ENCODE results near the gene CHMP3. TPM values are rescaled to one million over a fixed set of nuclear protein-coding genes. Genes with fewer than 3 reads are reported as not detected.

CHMP3 gene
- total RNA-seq, 1 donor from 2014 or later: 75.8 TPM

GRCh38 chr2:86470890-86471289, 92.4 kb downstream of the CHMP3 start:
- Mint-ChIP-seq H3K9me3 (no peaks in the 10 kb centered on the region), H3K4me3 (no peak overlapping the region), H3K27me3 (ENCODE audit: low read depth) (no peaks in the 10 kb centered on the region), H3K4me1 (no peaks in the 10 kb centered on the region), H3K27ac (no peak overlapping the region), H3K36me3 (peaks cover 57% of the 10 kb centered on the region)
- no peak for DNase-seq (ENCODE audit: low spot score in 2 of 2, unreplicated experiment in 2 of 2)
- TF ChIP-seq, protein P1, sequence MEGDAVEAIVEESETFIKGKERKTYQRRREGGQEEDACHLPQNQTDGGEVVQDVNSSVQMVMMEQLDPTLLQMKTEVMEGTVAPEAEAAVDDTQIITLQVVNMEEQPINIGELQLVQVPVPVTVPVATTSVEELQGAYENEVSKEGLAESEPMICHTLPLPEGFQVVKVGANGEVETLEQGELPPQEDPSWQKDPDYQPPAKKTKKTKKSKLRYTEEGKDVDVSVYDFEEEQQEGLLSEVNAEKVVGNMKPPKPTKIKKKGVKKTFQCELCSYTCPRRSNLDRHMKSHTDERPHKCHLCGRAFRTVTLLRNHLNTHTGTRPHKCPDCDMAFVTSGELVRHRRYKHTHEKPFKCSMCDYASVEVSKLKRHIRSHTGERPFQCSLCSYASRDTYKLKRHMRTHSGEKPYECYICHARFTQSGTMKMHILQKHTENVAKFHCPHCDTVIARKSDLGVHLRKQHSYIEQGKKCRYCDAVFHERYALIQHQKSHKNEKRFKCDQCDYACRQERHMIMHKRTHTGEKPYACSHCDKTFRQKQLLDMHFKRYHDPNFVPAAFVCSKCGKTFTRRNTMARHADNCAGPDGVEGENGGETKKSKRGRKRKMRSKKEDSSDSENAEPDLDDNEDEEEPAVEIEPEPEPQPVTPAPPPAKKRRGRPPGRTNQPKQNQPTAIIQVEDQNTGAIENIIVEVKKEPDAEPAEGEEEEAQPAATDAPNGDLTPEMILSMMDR (IDR thresholded peaks at IDR 0.05; ENCODE audit: unreplicated experiment): no peak

DNA sequence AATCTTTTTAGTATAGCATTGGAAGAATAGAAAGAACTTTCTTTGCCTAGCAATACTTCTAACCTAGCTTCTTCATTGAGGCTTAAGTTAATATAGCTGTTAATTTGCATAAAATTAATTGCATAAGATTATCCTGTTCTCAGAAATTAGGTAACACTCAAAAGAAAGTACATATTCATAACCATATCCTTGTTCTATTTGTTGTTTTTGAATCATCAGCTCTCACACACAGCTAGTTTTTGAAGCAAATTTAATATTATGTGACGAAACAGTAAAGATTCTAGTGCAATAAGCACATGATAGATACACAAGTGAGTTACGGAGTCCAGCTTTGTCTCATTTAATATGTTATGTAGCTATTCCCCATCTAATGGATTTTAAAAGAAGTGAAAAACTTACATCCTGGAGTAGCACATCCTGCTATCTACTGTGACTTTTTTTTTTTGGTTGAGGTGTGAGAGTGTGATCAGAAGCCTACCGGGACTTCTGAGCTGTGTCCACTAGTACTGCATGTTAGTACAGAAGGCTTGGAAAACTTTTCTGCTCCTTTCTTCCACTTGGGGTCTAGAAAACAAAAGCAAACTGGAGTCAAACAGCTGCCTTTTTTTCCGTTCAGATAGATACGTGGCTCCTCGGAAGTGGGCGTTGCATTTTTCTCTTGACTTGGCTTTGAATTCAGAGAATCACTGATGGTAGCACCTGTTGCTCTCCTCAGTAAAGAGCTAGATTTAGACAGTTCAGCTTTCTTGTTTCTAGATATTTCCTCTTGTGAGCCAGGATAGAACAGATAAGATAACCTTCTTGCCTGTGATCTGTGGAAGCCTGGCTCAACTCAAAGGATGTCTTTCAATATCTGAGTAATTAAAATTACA, 94.8 kb downstream of the CHMP3 start:
- H3K27ac Mint-ChIP-seq: peak overlapping the region; percentile 5
- H3K9me3 Mint-ChIP-seq: no peaks in the 10 kb centered on the region
- H3K4me1 Mint-ChIP-seq: no peaks in the 10 kb centered on the region
- DNase-seq (ENCODE audit: low spot score in 2 of 2, unreplicated experiment in 2 of 2): no peak
- H3K27me3 Mint-ChIP-seq (ENCODE audit: low read depth): no peaks in the 10 kb centered on the region
- TF ChIP-seq, protein P1 (IDR thresholded peaks at IDR 0.05; ENCODE audit: unreplicated experiment): no peak
- H3K36me3 Mint-ChIP-seq: peaks cover 56% of the 10 kb centered on the region
- H3K4me3 Mint-ChIP-seq: no peak overlapping the region

- TF ChIP-seq, protein P1 (IDR thresholded peaks at IDR 0.05; ENCODE audit: unreplicated experiment): no peak
- no peak for DNase-seq (ENCODE audit: low spot score in 2 of 2, unreplicated experiment in 2 of 2)
- H3K9me3 Mint-ChIP-seq: no peaks in the 10 kb centered on the region
- H3K27ac Mint-ChIP-seq: no peak overlapping the region
- no peak overlapping the region for H3K4me3 Mint-ChIP-seq
- H3K36me3 Mint-ChIP-seq: peaks cover 59% of the 10 kb centered on the region
- H3K27me3 Mint-ChIP-seq (ENCODE audit: low read depth): no peaks in the 10 kb centered on the region
- H3K4me1 Mint-ChIP-seq: no peaks in the 10 kb centered on the region
Measured at GRCh38 chr2:86466306-86466705, 96.9 kb downstream of the CHMP3 start.

- TF ChIP-seq, protein P1 (IDR thresholded peaks at IDR 0.05; ENCODE audit: unreplicated experiment): no peak
- H3K4me3 Mint-ChIP-seq: no peak overlapping the region
- no peaks in the 10 kb centered on the region for H3K9me3 Mint-ChIP-seq
- H3K36me3 Mint-ChIP-seq: peaks cover 62% of the 10 kb centered on the region
- DNase-seq (ENCODE audit: low spot score in 2 of 2, unreplicated experiment in 2 of 2): no peak
- H3K4me1 Mint-ChIP-seq: no peaks in the 10 kb centered on the region
- H3K27ac Mint-ChIP-seq: peak overlapping the region; percentile 26
- no peaks in the 10 kb centered on the region for H3K27me3 Mint-ChIP-seq (ENCODE audit: low read depth)
Measured at GRCh38 chr2:86464652-86465051, 98.6 kb downstream of the CHMP3 start.

GRCh38 chr2:86461042-86461743, 102.0 kb downstream of the CHMP3 start:
- Mint-ChIP-seq H3K9me3 (no peaks in the 10 kb centered on the region), H3K4me1 (no peaks in the 10 kb centered on the region), H3K4me3 (no peak overlapping the region), H3K36me3 (peaks cover 58% of the 10 kb centered on the region), H3K27me3 (ENCODE audit: low read depth) (no peaks in the 10 kb centered on the region), H3K27ac (no peak overlapping the region)
- no peak for DNase-seq (ENCODE audit: low spot score in 2 of 2, unreplicated experiment in 2 of 2)
- TF ChIP-seq, protein P1 (IDR thresholded peaks at IDR 0.05; ENCODE audit: unreplicated experiment): no peak

Measured in mesothelial cell of epicardium (in vitro differentiated cells).